CD4-positive, alpha-beta T cell treated with Interleukin-10 for 1 hour (primary cell): Measurements from ENCODE around the gene MUSK.
"Not testable (repeated sequence)": the region's sequence is repeated elsewhere in the genome, so short reads cannot be mapped to it uniquely, and the experiment has no call there.

ENCODE experiments used
- DNase-seq: peaks from one replicate; pipeline ENCODE4 v3.0.0-alpha.2; 2020

MUSK gene

GRCh38 chr9:110764006-110764405, 95.4 kb downstream of the MUSK start:
- no peak for DNase-seq

- no peak for DNase-seq
These were observed 97.3 kb downstream of the MUSK start for GRCh38 chr9:110765926-110766325.

- no peak for DNase-seq
These were observed 99.0 kb downstream of the MUSK start for GRCh38 chr9:110767559-110768063.

- DNase-seq: no peak
These were observed 100.3 kb downstream of the MUSK start for GRCh38 chr9:110768886-110769285.

GRCh38 chr9:110769667-110770066, 101.1 kb downstream of the MUSK start:
- DNase-seq: no peak

GRCh38 chr9:110775724-110776123, 107.1 kb downstream of the MUSK start:
- DNase-seq: no peak

- DNase-seq: no peak
These were observed 107.6 kb downstream of the MUSK start for GRCh38 chr9:110776221-110776620.

GRCh38 chr9:110777196-110777875, 108.7 kb downstream of the MUSK start:
- no peak for DNase-seq

GRCh38 chr9:110777876-110778215, 109.3 kb downstream of the MUSK start:
- DNase-seq: no peak

- no peak for DNase-seq
These were observed 114.1 kb downstream of the MUSK start for GRCh38 chr9:110782701-110783100.

GRCh38 chr9:110784309-110784708, 115.7 kb downstream of the MUSK start:
- no peak for DNase-seq

GRCh38 chr9:110785166-110785565, 116.6 kb downstream of the MUSK start:
- DNase-seq: no peak

- not testable (repeated sequence) for DNase-seq
These were observed 119.8 kb downstream of the MUSK start for GRCh38 chr9:110788396-110788795.

- DNase-seq: no peak
These were observed 120.3 kb downstream of the MUSK start for GRCh38 chr9:110788871-110789270.

- DNase-seq: no peak
These were observed 129.0 kb downstream of the MUSK start for GRCh38 chr9:110797611-110798010.

- DNase-seq: no peak
These were observed 130.8 kb downstream of the MUSK start for GRCh38 chr9:110799396-110799795.

- DNase-seq: no peak
These were observed 132.8 kb downstream of the MUSK start for GRCh38 chr9:110801426-110801825.

- no peak for DNase-seq
These were observed 133.9 kb downstream of the MUSK start for GRCh38 chr9:110802416-110803035.

GRCh38 chr9:110807956-110808598, 139.5 kb downstream of the MUSK start:
- no peak for DNase-seq

- no peak for DNase-seq
These were observed 140.0 kb downstream of the MUSK start for GRCh38 chr9:110808599-110808980.

GRCh38 chr9:110809038-110809595, 140.5 kb downstream of the MUSK start:
- DNase-seq: no peak

GRCh38 chr9:110810262-110810976, 141.8 kb downstream of the MUSK start:
- no peak for DNase-seq

GRCh38 chr9:110812886-110813285, 144.3 kb downstream of the MUSK start:
- DNase-seq: no peak
